Thyroid gland (tissue), 4 donors: Measurements from ENCODE around the gene MMEL1. TPM values are rescaled to one million over a fixed set of nuclear protein-coding genes. Genes with fewer than 3 reads are reported as not detected.
"Not testable (repeated sequence)": the region's sequence is repeated elsewhere in the genome, so short reads cannot be mapped to it uniquely, and the experiment has no call there.

ENCODE experiments used
- DNase-seq, 2 donors: peaks; one replicate each; pipeline ENCODE4 v3.0.0-alpha.2; 2019
- H3K27ac ChIP-seq, 3 donors: fragments of 200-600 bp; sonication (generic); 1 replicate in 2 of 3; 2 replicates in 1 of 3; pipeline ENCODE4 v1.5.1; 2016 to 2019; ENCODE audit warnings: mild to moderate bottlenecking in 1 of 3, moderate library complexity in 1 of 3
- H3K27me3 ChIP-seq: fragments of 200-600 bp; sonication (generic); one replicate; pipeline ENCODE4 v1.5.1; 2019
- H3K36me3 ChIP-seq, 2 donors: fragments of 200-600 bp; sonication (generic); one replicate each; pipeline ENCODE4 v1.5.1; 2016 to 2019
- H3K4me1 ChIP-seq, 2 donors: fragments of 200-600 bp; sonication (generic); one replicate each; pipeline ENCODE4 v1.5.1; 2017 to 2019
- H3K4me3 ChIP-seq, 3 donors: fragments of 200-600 bp; sonication (generic); replicated peaks in 1 of 3; 1 replicate in 2 of 3; 2 replicates in 1 of 3; pipeline ENCODE4 v1.5.1; 2016; ENCODE audit warnings: mild to moderate bottlenecking in 1 of 3
- H3K9me3 ChIP-seq: fragments of 200-600 bp; sonication (generic); one replicate; pipeline ENCODE4 v1.5.1; 2017
- CTCF ChIP-seq, 6 experiments: fragments of 200-600 bp in 3 of 6; fragments of 450-650 bp in 3 of 6; sonication (generic) in 3 of 6; IDR thresholded peaks; one replicate each; pipeline ENCODE4 v1.5.1; 2016 to 2019; ENCODE audit warnings: antibody characterized with exemption in 6 of 6, mild to moderate bottlenecking in 2 of 6, inconsistent platforms in 1 of 6, moderate library complexity in 1 of 6
- POLR2A ChIP-seq, 2 donors: fragments of 450-650 bp; IDR thresholded peaks; one replicate each; pipeline ENCODE4 v1.6.1; 2017; ENCODE audit warnings: antibody characterized with exemption in 2 of 2, mild to moderate bottlenecking in 2 of 2, moderate library complexity in 1 of 2
- WGBS, 2 donors: methylation state at CpG; one replicate each; pipeline ENCODE4 v1.1.5; 2017; 5-methylcytosine and 5-hydroxymethylcytosine counted together
- intact Hi-C: fragments of 100-400 bp; cut with DNase I; formaldehyde crosslinking; loops from one replicate; pipeline ENCODE4 v1.15.1; 2023
- total RNA-seq, 4 donors: library from RNA; depleted of rRNA; stranded (reverse); fragments of >200 nt; gene quantifications; one replicate each; pipeline ENCODE4 v1.2.3, GENCODE V29; 2016

Gene MMEL1
- total RNA-seq, 4 donors from 2014 or later = 0.98 to 2.5 (median 2.0) TPM; not detected in 1

DNA sequence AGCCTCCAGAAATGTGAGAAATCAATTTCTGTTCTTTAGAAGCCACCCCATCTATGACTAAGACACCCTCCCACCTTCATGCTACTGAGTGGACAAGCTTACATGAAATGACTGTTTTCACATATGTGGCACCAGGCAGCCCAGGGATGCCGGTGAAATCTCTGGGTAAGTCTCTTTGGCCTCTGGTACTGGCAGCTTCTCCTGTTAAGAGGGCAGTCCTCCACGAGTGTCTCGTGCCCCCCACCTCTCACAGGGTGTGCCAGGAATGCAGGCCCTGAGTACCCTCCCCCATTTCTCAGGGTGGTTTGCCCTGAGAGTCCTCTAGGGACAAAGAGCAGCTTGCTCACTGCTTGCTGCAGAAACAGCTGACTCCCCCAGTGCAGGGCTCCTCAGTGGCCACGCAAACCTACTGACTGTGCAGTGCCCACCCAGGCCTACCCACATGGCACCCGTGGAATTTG, 49.5 kb downstream of the MMEL1 start:
- no peaks in the 10 kb centered on the region for H3K36me3 ChIP-seq
- H3K9me3 ChIP-seq = no peaks in the 10 kb centered on the region
- no peak overlapping the region for H3K4me3 ChIP-seq
- no peaks in the 10 kb centered on the region for H3K27me3 ChIP-seq
- 28 to 42% methylated on average over 5 of the region's 5 CpGs for WGBS, 2 donors
- DNase-seq = no peak
- H3K4me1 ChIP-seq = peaks cover 25 to 39% of the 10 kb centered on the region in 2 donors
- no peak overlapping the region for H3K27ac ChIP-seq
- TF ChIP-seq POLR2A (IDR thresholded peaks at IDR 0.05) (no peak), CTCF (IDR thresholded peaks at IDR 0.05) (no peak)
- intact Hi-C loops = no loop called here

DNA sequence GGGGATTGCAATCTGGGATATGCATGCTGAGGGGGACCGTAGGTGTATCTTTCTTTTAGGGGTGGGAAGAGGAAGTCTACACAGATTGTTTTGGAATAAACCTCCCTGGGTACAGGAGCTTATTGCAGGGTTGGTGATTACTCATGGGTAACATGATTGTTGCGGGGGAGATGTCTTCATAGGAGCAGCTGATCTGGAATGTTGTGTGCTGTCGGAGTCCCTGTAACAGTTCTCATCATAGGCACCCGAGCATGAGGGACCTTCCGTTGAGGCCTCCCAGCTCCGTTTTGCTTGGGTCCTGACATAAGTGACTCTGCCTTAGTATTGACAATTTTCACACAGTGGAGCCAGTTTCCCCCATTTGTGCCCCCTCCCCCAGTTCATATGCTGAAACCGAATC, 50.4 kb downstream of the MMEL1 start:
- intact Hi-C loops = no loop called here
- TF ChIP-seq CTCF (IDR thresholded peaks at IDR 0.05) (no peak), POLR2A (IDR thresholded peaks at IDR 0.05) (no peak)
- H3K4me1 ChIP-seq = peaks cover 25 to 40% of the 10 kb centered on the region in 2 donors
- no peak for DNase-seq
- WGBS, 2 donors = 54 to 63% methylated on average over 5 to 7 of the region's 7 CpGs
- H3K4me3 ChIP-seq = no peak overlapping the region
- no peaks in the 10 kb centered on the region for H3K9me3 ChIP-seq
- H3K36me3 ChIP-seq = no peaks in the 10 kb centered on the region
- no peak overlapping the region for H3K27ac ChIP-seq
- H3K27me3 ChIP-seq = no peaks in the 10 kb centered on the region

DNA sequence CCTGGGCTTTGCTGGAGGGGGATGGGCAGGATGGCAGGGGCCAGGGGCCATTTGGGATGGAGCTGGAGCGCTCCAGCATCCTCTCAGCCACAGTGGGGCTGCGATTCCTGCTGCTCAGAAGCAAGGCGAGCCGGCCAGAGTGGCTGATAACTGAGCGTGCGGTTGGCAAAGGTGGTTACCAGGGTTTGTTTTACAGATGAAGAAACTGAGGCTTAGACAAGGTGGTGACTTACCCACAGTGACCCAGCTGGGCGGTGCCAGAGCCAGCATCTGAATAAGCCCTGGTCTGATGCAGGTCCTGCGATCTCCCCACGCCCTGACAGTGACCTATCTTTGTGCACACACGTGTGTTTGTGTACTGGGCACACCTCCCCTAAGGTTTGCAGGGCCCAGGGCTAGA, 52.1 kb downstream of the MMEL1 start:
- H3K9me3 ChIP-seq = no peaks in the 10 kb centered on the region
- 93 to 98% methylated on average over 10 of the region's 10 CpGs for WGBS, 2 donors
- H3K4me1 ChIP-seq = peaks cover 20 to 36% of the 10 kb centered on the region in 2 donors
- TF ChIP-seq POLR2A (IDR thresholded peaks at IDR 0.05) = no peak
- TF ChIP-seq CTCF (IDR thresholded peaks at IDR 0.05) = no peak
- no peak overlapping the region for H3K4me3 ChIP-seq
- intact Hi-C loops = no loop called here
- DNase-seq = no peak
- no peaks in the 10 kb centered on the region for H3K27me3 ChIP-seq
- no peaks in the 10 kb centered on the region for H3K36me3 ChIP-seq
- no peak overlapping the region for H3K27ac ChIP-seq

GRCh38 chr1:2578758-2579118, 54.1 kb downstream of the MMEL1 start:
- 56 to 71% methylated on average over 4 of the region's 4 CpGs for WGBS, 2 donors
- intact Hi-C loops = no loop called here
- no peak for TF ChIP-seq CTCF (IDR thresholded peaks at IDR 0.05)
- TF ChIP-seq POLR2A (IDR thresholded peaks at IDR 0.05) = no peak

GRCh38 chr1:2577565-2578075, 55.2 kb downstream of the MMEL1 start:
- Histone ChIP-seq H3K27ac (peak overlapping the region; percentile 70 to 84 (median 73)), H3K4me1 (peaks cover 6 to 12% of the 10 kb centered on the region in 2 donors), H3K4me3 (peak overlapping the region in 1 of 3 donors; percentile 6)
- H3K9me3 ChIP-seq, intact Hi-C loops, H3K36me3 ChIP-seq, H3K27me3 ChIP-seq, DNase-seq: not testable (repeated sequence)
- 44 to 80% methylated on average over 14 to 16 of the region's 23 CpGs for WGBS, 2 donors

More at GRCh38 chr1:2578758-2579118, 54.1 kb downstream of the MMEL1 start:
- Histone ChIP-seq H3K27ac (peak overlapping the region; percentile 70 to 84 (median 73)), H3K36me3 (no peaks in the 10 kb centered on the region), H3K27me3 (no peaks in the 10 kb centered on the region), H3K4me3 (no peak overlapping the region), H3K9me3 (no peaks in the 10 kb centered on the region), H3K4me1 (peaks cover 6 to 17% of the 10 kb centered on the region in 2 donors)
- DNase-seq = no peak
